Endothelial cell of umbilical vein (primary cell): ENCODE results near the gene COTL1. TPM values are rescaled to one million over a fixed set of nuclear protein-coding genes. Genes with fewer than 3 reads are reported as not detected.

ENCODE experiments used
- BruUV-seq: library from RNA; stranded (reverse); fragments of 400-500 nt; replicated peaks from 2 replicates; lab custom pipeline; 2021; lab: Mats Ljungman, UMichigan
- CTCF ChIA-PET: fragments of 300-600, 350-600 bp; sonication (Branson Sonifier 250); formaldehyde crosslinking; loops from one replicate; lab custom pipeline; 2021; ENCODE audit warnings: antibody characterized with exemption, inconsistent platforms; lab: Charles Lee
- POLR2A ChIA-PET: fragments of 300-600, 350-600 bp; sonication (Branson Sonifier 250); formaldehyde crosslinking; loops from one replicate; lab custom pipeline; 2021; ENCODE audit warnings: antibody characterized with exemption, inconsistent platforms; lab: Charles Lee
- DNase-seq: peaks from one replicate; pipeline ENCODE4 v3.0.0-alpha.2; 2011; ENCODE audit warnings: low read depth, low spot score
- FAIRE-seq: peaks from 2 replicates; lab custom pipeline; 2011; peaks lifted over from hg19 to GRCh38; lab: Jason Lieb, UNC
- H2AFZ ChIP-seq: 2 replicates; pipeline ENCODE4 v1.6.0; 2012; ENCODE audit warnings: low read depth, low read length, control low read depth, inconsistent platforms
- H3K27ac ChIP-seq: 2 replicates; pipeline ENCODE4 v1.5.1; 2011; ENCODE audit warnings: low read depth, mild to moderate bottlenecking, control low read depth, low read length, moderate library complexity; ENCODE audit not compliant: insufficient read depth
- H3K27me3 ChIP-seq, 2 experiments: 2 replicates each; pipeline versions ENCODE4 v1.6.0 to v1.6.1; 2011; ENCODE audit warnings: low read length in 2 of 2, mixed read lengths in 1 of 2; ENCODE audit not compliant: control insufficient read depth in 2 of 2, insufficient read depth in 2 of 2
- H3K36me3 ChIP-seq, 2 experiments: 2 replicates in 1 of 2; 3 replicates in 1 of 2; pipeline ENCODE4 v1.5.1; 2011; ENCODE audit warnings: low read length in 2 of 2, mild to moderate bottlenecking in 1 of 2, moderate library complexity in 1 of 2; ENCODE audit not compliant: control insufficient read depth in 2 of 2, insufficient read depth in 2 of 2; ENCODE audit errors: extremely low read depth in 1 of 2
- H3K4me1 ChIP-seq: 3 replicates; pipeline ENCODE4 v1.5.1; 2011; ENCODE audit warnings: mild to moderate bottlenecking, low read length; ENCODE audit not compliant: control insufficient read depth, insufficient read depth; ENCODE audit errors: extremely low read depth
- H3K4me2 ChIP-seq: 2 replicates; pipeline ENCODE4 v1.6.1; 2011; ENCODE audit warnings: low read length, control low read depth, mixed read lengths; ENCODE audit not compliant: insufficient read depth
- H3K4me3 ChIP-seq, 3 experiments: fragments of 200-600 bp in 1 of 3; sonication (generic), shearing (Covaris generic) in 1 of 3; replicated peaks in 1 of 3; 2 replicates each; pipeline ENCODE4 v1.5.1; 2011 to 2016; ENCODE audit warnings: control low read depth in 3 of 3, low read length in 3 of 3, mild to moderate bottlenecking in 2 of 3, inconsistent platforms in 1 of 3, low read depth in 1 of 3, moderate library complexity in 1 of 3; ENCODE audit not compliant: insufficient read depth in 1 of 3
- H3K79me2 ChIP-seq: 2 replicates; pipeline ENCODE4 v1.6.0; 2012; ENCODE audit warnings: low read length, inconsistent platforms; ENCODE audit not compliant: control insufficient read depth, insufficient read depth
- H3K9ac ChIP-seq: replicated peaks from 2 replicates; pipeline ENCODE3; 2011; ENCODE audit warnings: low read length, control low read depth; ENCODE audit not compliant: insufficient read depth; ENCODE audit errors: extremely low read depth
- H3K9me1 ChIP-seq: replicated peaks from 3 replicates; pipeline ENCODE4 v1.6.0; 2011; ENCODE audit warnings: mild to moderate bottlenecking, low read length; ENCODE audit not compliant: control insufficient read depth, insufficient read depth; ENCODE audit errors: extremely low read depth
- H3K9me3 ChIP-seq: replicated peaks from 2 replicates; pipeline ENCODE4 v1.5.1; 2012; ENCODE audit warnings: low read length, inconsistent platforms; ENCODE audit not compliant: control insufficient read depth, insufficient read depth
- H4K20me1 ChIP-seq: replicated peaks from 2 replicates; pipeline ENCODE3; 2011; ENCODE audit warnings: mild to moderate bottlenecking, low read length; ENCODE audit not compliant: control insufficient read depth, insufficient read depth; ENCODE audit errors: extremely low read depth
- CTCF ChIP-seq, 2 donors: IDR thresholded peaks; 1 replicate in 1 of 2; 2 replicates in 1 of 2; pipeline ENCODE4 v1.5.1; 2011; ENCODE audit warnings: low read length in 2 of 2, mild to moderate bottlenecking in 2 of 2, moderate library complexity in 2 of 2, control low read depth in 1 of 2, inconsistent platforms in 1 of 2, low read depth in 1 of 2; ENCODE audit not compliant: insufficient read depth in 1 of 2; ENCODE audit errors: extremely low read depth in 1 of 2
- EZH2 ChIP-seq: IDR thresholded peaks from 2 replicates; pipeline ENCODE4 v1.6.1; 2012; ENCODE audit warnings: borderline replicate concordance, low read depth, mild to moderate bottlenecking, moderate library complexity, low read length, inconsistent platforms; ENCODE audit not compliant: severe bottlenecking
- FOS ChIP-seq: IDR thresholded peaks from 2 replicates; pipeline ENCODE4 v1.6.1; 2011; ENCODE audit warnings: mild to moderate bottlenecking, low read length, moderate library complexity, borderline replicate concordance; ENCODE audit not compliant: insufficient read depth
- GATA2 ChIP-seq: IDR thresholded peaks from 2 replicates; pipeline ENCODE4 v1.7.0; 2011; ENCODE audit warnings: low read depth, mild to moderate bottlenecking, moderate library complexity, mixed read lengths, low read length; ENCODE audit not compliant: insufficient read length, insufficient read depth
- MAX ChIP-seq: IDR thresholded peaks from 2 replicates; pipeline ENCODE4 v1.6.1; 2011; ENCODE audit not compliant: insufficient read depth, insufficient read length
- MYC ChIP-seq: IDR thresholded peaks from one replicate; pipeline ENCODE4 v1.6.1; 2011; ENCODE audit warnings: mild to moderate bottlenecking, low read depth, low read length
- POLR2A ChIP-seq: IDR thresholded peaks from 2 replicates; pipeline ENCODE4 v1.6.1; 2012; ENCODE audit warnings: low read depth, mild to moderate bottlenecking, control low read depth, low read length
- POLR2AphosphoS5 ChIP-seq: IDR thresholded peaks from 2 replicates; pipeline ENCODE4 v1.6.1; 2012; ENCODE audit warnings: low read depth, mild to moderate bottlenecking, control low read depth, low read length, moderate library complexity; ENCODE audit not compliant: insufficient read depth
- dilution Hi-C: fragments of 300-500 bp; cut with MboI; formaldehyde crosslinking; loops from one replicate; pipeline ENCODE4 v1.15.0; 2019; ENCODE audit warnings: low sequenced_read_pairs; ENCODE audit not compliant: extremely low pct_ligation_motif_present
- intact Hi-C: fragments of 100-400 bp; cut with micrococcal nuclease; formaldehyde crosslinking; loops from one replicate; pipeline ENCODE4 v1.10.0; 2022
- polyA plus RNA-seq, 4 experiments: library from polyadenylated mRNA; depleted of rRNA in 3 of 4; stranded (reverse) in 3 of 4; unstranded in 1 of 4; fragments of >200 nt; gene quantifications; 2 replicates each; pipeline versions ENCODE4 v1.2.1 to v1.2.3, GENCODE V29; 2011 to 2012; ENCODE audit warnings: missing spikeins in 1 of 4
- total RNA-seq: library from RNA; stranded (reverse); gene quantifications from 2 replicates; pipeline ENCODE4 v1.2.3, GENCODE V29; 2021

Gene COTL1
- total and polyA plus RNA-seq, 2 donors (not counting 3 experiments of a cell fraction or from before 2014, with no cell fraction given), result 90.0 to 200 TPM

GRCh38 chr16:84529607-84530006, 88.3 kb downstream of the COTL1 start:
- no peak for DNase-seq
- CTCF ChIA-PET, result interaction anchor here (14.0 kb wide), 1 partner anchor 23 kb away, joined by 73 read pairs; the partner anchor contains the start of gene MEAK7
- Histone ChIP-seq H3K9ac (no peak overlapping the region), H3K4me2 (no peak overlapping the region), H3K9me3 (no peaks in the 10 kb centered on the region), H3K27me3 (no peaks in the 10 kb centered on the region), H3K4me1 (peaks cover 40% of the 10 kb centered on the region), H4K20me1 (no peaks in the 10 kb centered on the region), H3K36me3 (no peaks in the 10 kb centered on the region), H3K4me3 (no peak overlapping the region), H3K27ac (no peak overlapping the region), H3K9me1 (no peaks in the 10 kb centered on the region), H2AFZ (no peak overlapping the region), H3K79me2 (no peaks in the 10 kb centered on the region)
- no peak for TF ChIP-seq MYC
- TF ChIP-seq FOS, result no peak
- no peak for TF ChIP-seq MAX
- TF ChIP-seq CTCF (IDR thresholded peaks at IDR 0.05; ENCODE audit: extremely low read depth in 1 of 2, insufficient read depth in 1 of 2, low read depth in 1 of 2, low read length in 2 of 2), result no peak
- FAIRE-seq, result no peak
- dilution Hi-C loops (no loop called here), intact Hi-C loops (no loop called here)
- BruUV-seq, result no TSS peak
- POLR2A ChIA-PET, result interaction anchor here (0.7 kb wide), 1 partner anchor 89 kb away, joined by 4 read pairs; no protein-coding TSS in a partner anchor

- no peaks in the 10 kb centered on the region for H3K36me3 ChIP-seq
- no peaks in the 10 kb centered on the region for H3K9me3 ChIP-seq
- DNase-seq (no peak), FAIRE-seq (no peak)
- TF ChIP-seq POLR2AphosphoS5, result no peak
- no peak for TF ChIP-seq MYC
- no peak for TF ChIP-seq EZH2
- no peak for TF ChIP-seq POLR2A
- TF ChIP-seq FOS, result no peak
- TF ChIP-seq MAX, result no peak
- no peak for TF ChIP-seq GATA2
- no peaks in the 10 kb centered on the region for H3K9me1 ChIP-seq
- H3K4me3 ChIP-seq, result no peak overlapping the region
- ChIA-PET POLR2A (no interaction called here), CTCF (interaction anchor here (0.6 to 14.0 kb wide), 7 partner anchors 11 to 94 kb away, joined by 3 to 73 read pairs (median 5); partner anchors contain the start of gene MEAK7)
- no peak overlapping the region for H3K4me2 ChIP-seq
- dilution Hi-C loops (no loop called here), intact Hi-C loops (no loop called here)
- H4K20me1 ChIP-seq, result no peaks in the 10 kb centered on the region
- no peak overlapping the region for H2AFZ ChIP-seq
- no peak overlapping the region for H3K9ac ChIP-seq
- H3K27me3 ChIP-seq, result no peaks in the 10 kb centered on the region
- H3K27ac ChIP-seq, result no peak overlapping the region
- peaks cover 37% of the 10 kb centered on the region for H3K4me1 ChIP-seq
- BruUV-seq, result no TSS peak
- H3K79me2 ChIP-seq, result no peaks in the 10 kb centered on the region
These were observed 89.6 kb downstream of the COTL1 start for GRCh38 chr16:84528322-84528721.
